KMS-11 (cell line): Measurements from ENCODE around the gene MEOX2.

ENCODE experiments used
- H2AFZ ChIP-seq: fragments of 200-600 bp; sonication (generic); 2 replicates; pipeline ENCODE4 v1.6.1; 2016; ENCODE audit warnings: antibody characterized with exemption, mixed run types, low read depth
- H3K27ac ChIP-seq: fragments of 200-600 bp; sonication (generic); 2 replicates; pipeline ENCODE4 v1.6.1; 2016; ENCODE audit warnings: mild to moderate bottlenecking, mixed run types
- H3K27me3 ChIP-seq: fragments of 200-600 bp; sonication (generic); 2 replicates; pipeline ENCODE4 v1.6.1; 2017; ENCODE audit warnings: mild to moderate bottlenecking, low read depth, mixed run types, moderate library complexity; ENCODE audit not compliant: insufficient read depth
- H3K36me3 ChIP-seq: fragments of 200-600 bp; sonication (generic); 2 replicates; pipeline ENCODE4 v1.6.1; 2017; ENCODE audit warnings: mild to moderate bottlenecking, mixed run types; ENCODE audit not compliant: insufficient read depth
- H3K4me1 ChIP-seq: fragments of 200-600 bp; sonication (generic); 2 replicates; pipeline ENCODE4 v1.6.1; 2016; ENCODE audit warnings: mild to moderate bottlenecking, low read depth, mixed run types; ENCODE audit not compliant: poor library complexity, severe bottlenecking
- H3K4me2 ChIP-seq: fragments of 200-600 bp; sonication (generic); 2 replicates; pipeline ENCODE4 v1.7.0; 2016; ENCODE audit warnings: mild to moderate bottlenecking, mixed run types
- H3K4me3 ChIP-seq: fragments of 200-600 bp; sonication (generic); IDR thresholded peaks from 2 replicates; pipeline ENCODE4 v1.6.1; 2017; ENCODE audit warnings: low read depth, low read length, mixed read lengths; ENCODE audit not compliant: insufficient read depth
- H3K79me2 ChIP-seq: fragments of 200-600 bp; sonication (generic); 2 replicates; pipeline ENCODE4 v1.6.1; 2016; ENCODE audit warnings: low read depth, mixed run types; ENCODE audit not compliant: insufficient read depth
- H3K9ac ChIP-seq: fragments of 200-600 bp; sonication (generic); 2 replicates; pipeline ENCODE4 v1.6.1; 2016; ENCODE audit warnings: mild to moderate bottlenecking, mixed run types
- H4K20me1 ChIP-seq: fragments of 200-600 bp; sonication (generic); 2 replicates; pipeline ENCODE4 v1.6.1; 2016; ENCODE audit warnings: mild to moderate bottlenecking, mixed run types; ENCODE audit not compliant: insufficient read depth
- TF ChIP-seq, protein P1 (sequence below): fragments of 200-600 bp; sonication (generic); conservative IDR thresholded peaks from 2 replicates; pipeline ENCODE4 v1.6.1; 2017; ENCODE audit warnings: low read depth, mild to moderate bottlenecking, antibody characterized with exemption, low read length, moderate library complexity, mixed read lengths

The MEOX2 gene

DNA sequence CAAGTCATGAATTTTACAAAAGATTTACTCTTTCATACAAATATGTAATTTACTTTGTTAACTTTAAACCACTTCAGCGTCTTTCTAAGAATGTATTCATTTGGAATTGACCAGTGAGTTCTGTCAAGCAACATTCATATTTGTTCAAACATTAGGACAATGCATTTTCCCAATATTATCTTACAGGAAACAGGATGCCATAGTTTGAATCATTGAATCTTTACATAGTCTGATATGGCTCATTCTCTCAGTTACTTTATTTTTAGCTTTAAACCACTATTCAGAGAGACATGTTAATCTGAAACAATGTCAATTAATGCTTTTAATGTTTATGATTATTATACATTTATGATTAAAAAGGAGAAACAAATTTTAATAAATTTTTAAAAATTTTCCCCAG, 21.1 kb upstream of the MEOX2 start:
- Histone ChIP-seq H3K79me2 (no peaks in the 10 kb centered on the region), H2AFZ (no peak overlapping the region), H3K36me3 (no peaks in the 10 kb centered on the region), H3K9ac (no peak overlapping the region), H3K4me2 (no peak overlapping the region), H3K27ac (no peak overlapping the region), H4K20me1 (no peaks in the 10 kb centered on the region), H3K4me3 (no peak overlapping the region), H3K4me1 (no peaks in the 10 kb centered on the region), H3K27me3 (no peaks in the 10 kb centered on the region)
- TF ChIP-seq, protein P1, sequence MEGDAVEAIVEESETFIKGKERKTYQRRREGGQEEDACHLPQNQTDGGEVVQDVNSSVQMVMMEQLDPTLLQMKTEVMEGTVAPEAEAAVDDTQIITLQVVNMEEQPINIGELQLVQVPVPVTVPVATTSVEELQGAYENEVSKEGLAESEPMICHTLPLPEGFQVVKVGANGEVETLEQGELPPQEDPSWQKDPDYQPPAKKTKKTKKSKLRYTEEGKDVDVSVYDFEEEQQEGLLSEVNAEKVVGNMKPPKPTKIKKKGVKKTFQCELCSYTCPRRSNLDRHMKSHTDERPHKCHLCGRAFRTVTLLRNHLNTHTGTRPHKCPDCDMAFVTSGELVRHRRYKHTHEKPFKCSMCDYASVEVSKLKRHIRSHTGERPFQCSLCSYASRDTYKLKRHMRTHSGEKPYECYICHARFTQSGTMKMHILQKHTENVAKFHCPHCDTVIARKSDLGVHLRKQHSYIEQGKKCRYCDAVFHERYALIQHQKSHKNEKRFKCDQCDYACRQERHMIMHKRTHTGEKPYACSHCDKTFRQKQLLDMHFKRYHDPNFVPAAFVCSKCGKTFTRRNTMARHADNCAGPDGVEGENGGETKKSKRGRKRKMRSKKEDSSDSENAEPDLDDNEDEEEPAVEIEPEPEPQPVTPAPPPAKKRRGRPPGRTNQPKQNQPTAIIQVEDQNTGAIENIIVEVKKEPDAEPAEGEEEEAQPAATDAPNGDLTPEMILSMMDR, result no peak

DNA sequence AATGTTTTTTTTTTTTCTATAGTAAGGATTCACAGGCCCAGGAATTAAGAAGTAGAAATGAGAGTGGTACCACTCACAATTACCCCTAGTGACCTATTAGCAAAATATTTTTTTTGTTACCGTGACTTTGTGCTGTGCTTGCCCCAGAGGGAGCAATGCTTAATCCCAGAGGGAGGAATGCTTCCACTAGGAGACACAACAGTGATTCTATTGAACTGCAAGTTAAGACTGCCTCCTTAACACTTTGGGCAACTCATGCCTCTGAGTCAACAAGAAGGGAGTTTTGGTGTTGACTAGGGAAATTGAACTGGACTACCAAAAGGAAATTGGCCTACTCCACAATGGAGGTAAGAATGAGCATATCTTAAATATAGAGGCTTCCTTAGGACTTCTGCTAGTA, 17.2 kb upstream of the MEOX2 start:
- Histone ChIP-seq H3K4me3 (no peak overlapping the region), H3K4me1 (no peaks in the 10 kb centered on the region), H3K27me3 (no peaks in the 10 kb centered on the region), H3K9ac (no peak overlapping the region), H2AFZ (no peak overlapping the region), H3K79me2 (no peaks in the 10 kb centered on the region), H3K36me3 (no peaks in the 10 kb centered on the region), H3K27ac (no peak overlapping the region), H3K4me2 (no peak overlapping the region), H4K20me1 (no peaks in the 10 kb centered on the region)
- TF ChIP-seq, protein P1, result no peak

DNA sequence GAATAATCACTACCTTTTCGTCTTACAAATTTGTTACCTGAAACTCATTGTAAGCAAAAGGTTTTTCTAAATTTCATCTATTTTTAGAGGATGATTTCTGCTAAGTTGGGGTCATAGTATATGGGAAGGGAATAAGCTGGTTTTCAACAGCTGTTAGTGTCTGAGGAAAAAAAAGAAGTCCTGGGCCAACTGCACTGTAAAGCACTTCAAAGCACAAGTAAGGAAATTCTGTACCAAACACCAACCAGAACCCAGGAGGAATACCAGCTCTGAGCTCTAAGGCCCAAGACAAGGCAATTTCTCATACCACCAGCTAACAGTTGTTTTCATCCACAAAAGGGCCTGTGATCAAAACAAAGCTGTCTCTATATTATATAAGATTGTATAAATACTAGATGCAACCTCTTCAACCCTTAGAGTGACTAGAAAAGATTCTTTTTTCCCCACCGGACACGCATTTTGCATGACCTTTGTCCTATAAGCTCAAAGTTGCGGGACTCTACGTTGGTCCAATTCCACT, 6.1 kb upstream of the MEOX2 start:
- Histone ChIP-seq H3K27me3 (no peaks in the 10 kb centered on the region), H3K27ac (no peak overlapping the region), H3K4me2 (no peak overlapping the region), H3K4me3 (no peak overlapping the region), H3K36me3 (no peaks in the 10 kb centered on the region), H3K4me1 (no peaks in the 10 kb centered on the region), H3K9ac (no peak overlapping the region), H3K79me2 (no peaks in the 10 kb centered on the region), H2AFZ (no peak overlapping the region), H4K20me1 (no peaks in the 10 kb centered on the region)
- TF ChIP-seq, protein P1, result no peak

DNA sequence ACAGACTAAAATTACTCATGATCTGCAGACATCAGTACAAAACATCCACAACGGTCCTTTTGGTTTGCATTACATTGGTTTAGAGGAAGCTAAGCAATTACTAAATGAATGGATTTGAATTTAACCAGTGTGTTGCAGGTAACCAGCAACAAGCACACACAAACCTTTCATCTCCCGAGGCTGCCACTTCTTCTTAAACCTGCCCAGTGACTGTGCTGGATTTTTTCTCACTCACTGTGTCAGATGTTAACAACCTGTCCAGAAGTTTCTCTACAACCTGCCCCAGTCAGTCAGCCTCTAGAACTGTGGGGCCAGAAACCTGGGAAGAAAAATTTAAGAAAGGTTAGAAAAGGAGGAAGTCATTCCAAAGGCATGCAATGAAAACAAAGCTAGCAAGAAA, 2.4 kb upstream of the MEOX2 start:
- no peaks in the 10 kb centered on the region for H4K20me1 ChIP-seq
- H2AFZ ChIP-seq, result no peak overlapping the region
- H3K79me2 ChIP-seq, result no peaks in the 10 kb centered on the region
- no peak overlapping the region for H3K4me3 ChIP-seq
- TF ChIP-seq, protein P1, result no peak
- no peaks in the 10 kb centered on the region for H3K36me3 ChIP-seq
- H3K9ac ChIP-seq, result no peak overlapping the region
- no peak overlapping the region for H3K4me2 ChIP-seq
- no peak overlapping the region for H3K27ac ChIP-seq
- no peaks in the 10 kb centered on the region for H3K4me1 ChIP-seq
- H3K27me3 ChIP-seq, result no peaks in the 10 kb centered on the region
